COLO668 (cell line): Measurements from ENCODE around the gene CAMK2B.
"Not testable (repeated sequence)": the region's sequence is repeated elsewhere in the genome, so short reads cannot be mapped to it uniquely, and the experiment has no call there.

Experiments
- DNase-seq: peaks from one replicate; lab custom pipeline; 2025; ENCODE audit not compliant: unreplicated experiment; lab: John Stamatoyannopoulos, UW

The CAMK2B gene

DNA sequence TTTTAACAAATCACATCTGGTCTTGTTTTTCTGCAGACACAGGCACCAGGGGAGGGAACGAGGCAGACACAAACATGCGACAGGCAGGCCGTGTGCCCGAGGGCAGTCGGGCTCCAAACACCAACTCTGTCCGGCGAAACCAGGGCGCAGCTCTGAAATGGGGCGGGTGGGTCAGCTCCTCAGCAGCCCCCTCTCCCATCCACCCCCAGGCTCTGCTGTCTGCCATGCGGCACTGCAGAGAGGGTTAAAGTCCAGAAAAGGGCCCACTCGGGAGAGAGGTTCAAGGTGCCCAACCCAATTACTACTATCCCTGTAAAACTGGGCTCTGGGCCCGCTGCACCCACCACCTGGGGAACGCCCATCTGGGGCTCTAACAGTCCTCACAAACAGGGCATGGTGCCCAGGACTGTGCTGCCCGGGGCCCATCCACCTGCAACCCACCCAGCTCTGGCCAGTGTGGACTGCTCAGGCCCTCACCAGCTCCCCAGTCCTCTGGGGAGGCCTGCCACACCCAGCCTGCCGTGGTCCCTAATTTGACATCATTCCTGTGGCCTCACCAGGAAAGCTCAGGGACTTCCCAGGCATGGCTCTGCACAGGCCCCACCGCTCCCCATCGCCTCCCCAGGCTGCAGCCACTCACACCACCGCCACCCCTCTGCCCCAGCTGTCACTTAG lies 105.9 kb downstream of the CAMK2B start:
- DNase-seq = no peak

DNA sequence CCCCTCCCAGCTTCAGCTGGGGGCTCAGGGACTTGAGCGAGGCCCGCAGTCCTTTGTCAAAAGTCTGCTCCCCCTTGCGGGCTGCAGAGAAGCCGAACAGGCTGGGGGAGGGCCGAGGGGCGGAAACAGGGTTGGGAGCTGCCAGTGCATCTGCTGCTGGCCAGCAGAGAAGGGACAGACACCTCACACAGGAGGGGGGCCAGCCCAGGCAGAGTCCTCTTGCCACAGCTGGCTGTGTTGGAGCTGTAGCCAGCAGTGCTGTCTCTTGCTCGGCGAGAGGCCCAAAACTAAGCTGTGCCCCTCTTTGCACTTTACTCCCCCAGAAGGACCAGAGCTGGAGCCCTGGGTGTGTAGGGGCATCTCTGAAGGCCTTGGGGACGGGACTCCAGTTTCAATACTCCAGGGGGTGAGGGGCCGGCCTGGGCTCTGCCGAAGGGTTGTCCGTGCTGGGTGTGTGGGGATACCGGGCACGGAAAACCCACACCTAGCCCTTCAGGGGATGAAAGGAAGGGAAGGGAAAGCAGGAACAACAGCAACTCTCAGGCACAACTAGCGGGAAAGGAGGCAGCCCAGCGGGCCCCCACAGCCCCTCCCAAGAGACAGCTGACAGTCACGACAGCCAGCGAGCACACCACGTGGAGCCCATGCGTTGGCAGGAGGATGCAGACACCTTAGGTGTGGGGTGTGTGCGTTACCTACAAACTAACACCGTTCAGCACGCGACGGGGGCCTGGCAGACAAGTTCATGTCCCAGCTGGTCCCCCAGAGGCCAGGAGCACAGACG lies 106.8 kb downstream of the CAMK2B start:
- DNase-seq = no peak

DNA sequence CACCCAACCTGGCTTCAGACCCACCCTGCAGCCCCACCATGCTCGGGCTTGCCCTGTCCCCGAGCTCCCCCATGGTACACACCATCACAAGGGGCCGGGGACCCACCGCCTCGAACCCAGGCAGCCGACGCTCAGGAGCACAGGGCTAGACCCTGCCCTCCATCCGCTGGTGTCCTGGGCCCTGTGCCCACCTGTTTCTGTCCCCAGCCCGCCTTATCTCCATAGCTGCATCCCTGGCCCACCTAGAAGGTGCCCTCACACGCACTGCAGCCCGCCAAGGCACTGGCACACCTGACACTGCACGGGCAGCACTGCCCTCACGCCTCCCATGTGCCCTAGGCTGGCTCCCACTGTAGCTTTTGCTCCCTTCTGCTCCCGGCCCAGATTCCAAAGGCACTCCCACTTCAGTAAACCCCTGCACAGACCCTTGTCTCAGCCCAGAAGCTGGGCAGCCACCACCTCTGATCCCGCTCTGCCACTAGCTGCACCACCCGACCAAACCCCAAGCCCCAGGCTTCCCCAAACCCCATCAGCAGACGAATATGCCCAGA lies 107.5 kb downstream of the CAMK2B start:
- DNase-seq = no peak

DNA sequence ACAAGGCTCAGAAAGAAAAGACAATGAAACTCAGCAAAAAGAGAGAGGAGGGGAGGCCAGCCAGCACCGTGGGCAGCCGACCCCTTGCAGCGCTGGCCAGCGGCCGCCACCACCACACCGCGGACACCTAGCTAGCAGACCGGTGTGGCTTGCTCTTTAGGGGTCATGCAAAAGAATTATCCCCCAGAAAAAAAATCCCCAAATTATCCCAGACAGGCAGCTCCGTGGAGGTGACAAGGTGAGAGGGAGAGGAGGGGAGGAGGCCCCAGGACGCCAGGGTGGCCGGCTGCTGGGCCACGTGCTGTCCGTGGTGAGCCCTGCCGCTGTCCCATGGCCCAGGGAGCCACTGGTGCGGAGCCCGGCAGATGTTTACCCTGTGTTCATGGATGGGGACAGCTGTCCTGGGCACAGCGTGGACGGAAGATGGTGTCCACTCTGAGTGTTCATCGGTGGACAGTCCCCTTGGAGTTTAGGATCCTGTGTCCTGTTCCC lies 108.1 kb downstream of the CAMK2B start:
- no peak for DNase-seq

DNA sequence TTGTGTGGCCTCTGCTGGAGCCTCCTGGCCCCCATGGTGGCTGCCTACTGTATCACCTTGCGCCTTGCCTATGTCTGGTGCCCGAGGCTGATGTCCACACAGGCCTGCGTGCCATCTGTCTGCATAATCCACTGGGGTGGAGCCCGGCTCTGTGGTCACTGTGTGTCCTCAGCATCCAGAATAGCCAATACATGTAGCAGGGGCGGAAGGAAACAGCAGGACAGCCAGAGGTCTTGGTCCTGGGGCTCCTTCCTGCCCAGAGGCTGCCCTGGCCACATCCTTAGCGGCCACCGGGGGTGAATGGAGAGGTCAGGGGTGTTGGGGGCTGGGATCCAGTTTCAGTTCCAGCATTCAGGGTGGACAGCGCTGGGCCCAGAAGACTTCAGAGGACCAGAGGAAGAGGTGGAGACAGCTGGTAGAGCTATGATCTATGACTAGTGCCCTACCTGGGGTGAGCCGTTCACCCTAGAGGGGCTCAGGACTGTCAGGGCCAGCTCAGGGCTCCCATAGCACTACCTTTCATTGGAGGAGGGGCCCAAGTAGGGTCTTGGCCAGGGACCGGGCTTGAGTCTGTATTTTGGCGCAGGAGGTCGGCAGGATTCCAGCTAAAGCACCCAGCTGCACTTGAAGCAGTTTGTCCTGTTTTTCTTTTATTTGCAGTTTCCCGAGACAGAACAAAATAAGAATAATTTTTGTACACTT lies 108.7 kb downstream of the CAMK2B start:
- no peak for DNase-seq

DNA sequence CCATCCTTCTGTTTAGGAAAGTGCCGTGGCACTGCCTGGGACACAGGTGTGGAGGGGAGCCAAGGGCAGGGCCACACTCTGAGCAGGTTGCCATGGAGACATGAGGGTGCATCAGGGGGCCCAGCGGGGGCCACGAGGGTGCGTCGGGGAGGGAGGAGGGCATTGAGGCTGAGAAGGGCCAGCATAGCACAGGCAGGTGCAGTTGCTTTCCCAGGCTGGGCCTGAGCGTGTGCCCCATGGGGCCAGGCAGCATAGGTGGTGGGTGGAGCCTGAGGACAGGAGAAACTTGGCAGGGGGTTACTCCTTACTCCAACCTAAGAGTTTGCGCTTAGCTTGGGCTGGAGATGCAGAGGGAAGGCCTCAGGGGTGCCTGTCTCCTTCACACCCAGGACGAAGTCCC lies 109.4 kb downstream of the CAMK2B start:
- DNase-seq = peak; percentile 91

DNA sequence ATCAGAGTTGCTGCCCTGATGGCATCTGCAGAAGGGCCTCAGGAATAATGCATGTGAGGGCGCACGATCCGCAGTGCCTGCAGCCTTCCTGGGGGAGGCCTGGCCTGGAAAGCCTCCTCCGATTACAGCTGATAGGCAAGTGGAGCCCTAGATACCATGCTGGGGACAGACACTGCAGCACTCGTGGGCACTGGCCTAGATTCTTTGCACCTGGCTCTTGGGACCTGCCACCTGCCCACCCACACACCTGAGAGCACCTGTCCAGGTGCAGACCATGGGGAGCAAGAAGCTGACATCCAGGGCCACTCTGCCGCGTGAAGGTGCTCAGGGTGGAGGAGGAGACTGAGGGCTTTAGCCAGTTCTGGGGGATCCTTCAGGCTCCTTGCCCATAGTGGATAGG lies 109.9 kb downstream of the CAMK2B start:
- DNase-seq = peak; percentile 95

DNA sequence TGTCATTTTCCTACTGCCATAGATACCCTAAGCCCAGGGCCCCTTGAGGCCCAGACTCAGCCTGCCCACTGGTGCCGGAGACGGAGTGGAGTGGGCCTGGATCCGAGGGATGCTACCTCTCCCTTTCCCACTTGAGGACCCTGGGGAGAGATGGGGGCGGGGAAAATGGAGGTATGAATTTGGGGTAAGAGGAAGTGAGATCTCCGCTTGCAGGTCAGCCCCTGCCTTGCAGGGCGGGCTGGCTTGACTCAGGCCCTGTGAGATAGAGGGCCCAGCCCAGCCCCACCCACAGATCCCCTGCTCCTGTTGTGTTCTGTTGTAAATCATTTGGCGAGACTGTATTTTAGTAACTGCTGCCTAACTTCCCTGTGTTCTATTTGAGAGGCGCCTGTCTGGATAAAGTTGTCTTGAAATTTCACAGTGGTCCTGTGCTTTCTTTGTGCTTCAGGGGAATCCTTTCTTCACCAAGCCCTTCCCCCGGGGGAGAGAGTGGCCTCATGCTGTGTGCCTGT lies 111.5 kb downstream of the CAMK2B start:
- no peak for DNase-seq

DNA sequence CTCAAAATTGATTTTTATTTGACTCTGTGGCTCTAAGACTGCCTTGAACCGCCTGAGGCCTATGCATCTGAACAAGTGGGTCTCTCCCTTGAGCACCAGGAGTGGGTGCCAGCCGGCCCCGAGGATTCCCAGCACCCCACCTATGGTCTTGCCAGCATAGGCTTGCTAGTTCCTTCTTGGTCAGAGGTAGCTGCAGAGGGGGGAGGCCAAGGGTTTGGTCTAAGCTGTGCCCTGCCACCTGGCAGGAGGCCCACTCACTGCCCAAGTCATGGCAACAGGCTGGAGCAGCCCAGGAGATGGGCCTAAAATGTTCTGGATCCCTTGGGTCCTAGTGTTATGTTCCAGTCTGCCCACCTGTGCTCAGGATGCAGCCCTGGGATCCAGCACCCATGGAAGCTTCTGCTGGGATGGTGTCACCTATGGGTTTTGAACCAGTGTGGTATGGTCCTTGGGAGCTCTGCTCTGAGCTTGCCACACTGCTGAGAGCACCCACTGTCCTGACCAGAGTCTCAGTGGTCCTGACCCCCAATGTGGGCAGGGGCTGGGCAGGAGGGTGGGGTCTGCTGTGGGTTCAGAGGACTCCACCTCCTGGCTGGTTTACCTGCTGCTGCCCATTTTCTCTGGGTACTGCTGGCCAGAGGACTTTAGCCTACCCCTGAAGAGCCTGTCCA lies 112.1 kb downstream of the CAMK2B start:
- DNase-seq = no peak

DNA sequence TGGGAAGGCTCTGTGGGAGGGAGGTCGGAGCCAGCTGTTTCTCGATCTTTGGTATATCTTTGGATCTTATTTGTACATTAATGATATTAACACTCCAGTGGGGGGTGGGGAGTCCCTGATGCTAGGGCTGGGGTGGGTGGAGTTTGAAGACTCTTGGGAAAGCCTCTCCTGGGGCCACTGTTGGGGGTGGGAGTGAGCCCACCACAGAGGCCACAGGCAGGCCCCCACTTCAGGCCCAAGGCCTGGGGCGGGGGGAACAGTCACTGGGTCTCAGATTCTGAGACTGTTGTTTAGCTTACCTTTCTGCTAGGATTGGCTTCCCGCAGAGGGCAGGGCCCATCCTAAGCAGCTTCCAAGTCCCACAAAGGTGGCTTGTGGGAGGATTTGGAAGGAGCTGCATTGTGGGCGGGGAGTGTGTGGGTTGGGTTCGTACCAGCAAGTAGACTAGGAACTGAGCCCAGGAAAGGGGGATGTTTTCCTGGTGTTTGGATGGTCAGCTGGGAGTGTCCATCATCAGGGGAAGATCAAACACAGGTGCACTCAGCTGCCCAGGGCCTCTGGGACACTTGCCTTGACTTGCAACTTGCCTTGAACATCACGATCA lies 112.7 kb downstream of the CAMK2B start:
- DNase-seq = no peak

DNA sequence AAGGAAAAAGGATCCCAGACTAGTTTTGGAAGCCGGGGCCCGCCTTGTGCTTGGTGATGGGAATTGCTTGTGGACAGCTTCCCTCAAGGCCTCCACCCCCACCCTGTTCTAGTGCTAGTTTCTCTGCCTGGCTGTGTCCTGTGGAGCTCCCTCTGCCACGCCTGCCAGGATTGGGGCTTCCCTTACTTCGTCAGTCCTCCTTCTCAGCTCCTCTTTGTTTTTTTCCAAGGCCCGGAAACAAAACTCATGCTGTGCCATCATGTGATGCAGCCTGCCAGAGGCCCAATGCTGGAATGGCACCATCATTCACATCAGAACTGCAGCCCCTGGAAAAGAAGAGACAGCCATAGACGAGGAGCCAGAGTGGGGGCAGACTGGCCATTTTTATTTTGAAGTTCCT lies 113.4 kb downstream of the CAMK2B start:
- no peak for DNase-seq

DNA sequence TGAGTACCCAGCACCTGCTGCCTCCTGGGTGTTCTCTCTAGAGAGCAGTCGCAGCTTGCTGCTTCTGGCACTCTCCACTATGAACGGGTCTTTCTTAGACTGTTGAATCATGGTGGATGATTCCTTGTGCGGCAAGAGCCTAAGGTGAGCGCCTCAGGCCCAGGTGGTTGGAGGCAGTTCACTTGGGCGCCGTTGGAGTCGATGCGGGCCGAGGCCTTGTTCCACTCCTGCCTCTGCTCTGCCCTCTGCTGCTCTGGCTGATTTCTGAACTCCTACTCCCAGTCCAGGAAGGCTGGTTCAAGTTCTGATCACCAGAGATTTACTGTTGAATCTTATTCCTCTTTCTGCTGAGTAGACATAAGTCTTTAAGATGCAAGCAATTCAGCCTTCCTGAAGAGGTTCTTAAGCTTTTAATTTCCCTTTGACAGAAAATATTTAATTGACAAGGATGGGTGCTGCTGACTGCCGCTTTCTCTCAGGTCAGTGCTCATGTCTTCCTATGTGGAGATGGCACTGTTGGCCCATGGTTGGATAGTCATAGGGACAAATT lies 114.2 kb downstream of the CAMK2B start:
- no peak for DNase-seq

DNA sequence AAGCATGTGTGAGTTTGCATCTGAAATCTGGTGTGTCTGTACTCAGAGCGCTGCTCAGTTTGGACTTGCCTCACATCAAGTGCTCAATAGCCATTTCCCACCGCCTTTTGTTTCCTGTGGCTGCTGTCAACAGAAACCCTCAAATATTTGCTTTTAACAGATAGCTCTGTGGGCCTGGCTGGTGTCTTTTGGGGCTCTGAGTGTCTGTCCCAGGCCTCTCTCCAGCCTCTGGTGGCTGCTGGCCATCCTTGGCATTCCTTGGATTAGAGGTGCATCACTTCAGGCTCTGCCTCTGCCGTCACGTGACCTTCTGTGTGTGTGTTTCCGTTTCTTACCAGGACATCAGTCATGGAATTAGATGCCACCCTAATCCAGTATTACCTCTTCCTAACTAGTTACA lies 115.3 kb downstream of the CAMK2B start:
- no peak for DNase-seq

DNA sequence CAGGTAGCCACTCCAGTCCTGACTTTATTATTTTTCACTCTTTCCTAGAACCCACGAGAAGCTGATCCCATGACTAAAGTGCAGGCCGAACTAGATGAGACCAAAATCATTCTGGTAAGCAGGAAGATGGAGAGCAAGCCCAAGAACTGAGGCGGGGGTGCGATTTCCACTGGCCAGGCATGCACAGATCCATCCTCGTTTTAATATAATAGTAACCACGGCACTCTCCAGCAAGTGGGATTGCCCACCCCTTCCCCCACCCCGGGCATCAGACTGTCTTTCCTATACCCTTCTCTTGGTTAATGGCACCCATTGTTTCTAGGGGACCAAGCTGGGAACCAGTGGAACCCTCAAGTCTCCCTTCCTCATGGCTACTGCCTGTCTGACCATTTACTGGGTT lies 117.3 kb downstream of the CAMK2B start:
- no peak for DNase-seq

DNA sequence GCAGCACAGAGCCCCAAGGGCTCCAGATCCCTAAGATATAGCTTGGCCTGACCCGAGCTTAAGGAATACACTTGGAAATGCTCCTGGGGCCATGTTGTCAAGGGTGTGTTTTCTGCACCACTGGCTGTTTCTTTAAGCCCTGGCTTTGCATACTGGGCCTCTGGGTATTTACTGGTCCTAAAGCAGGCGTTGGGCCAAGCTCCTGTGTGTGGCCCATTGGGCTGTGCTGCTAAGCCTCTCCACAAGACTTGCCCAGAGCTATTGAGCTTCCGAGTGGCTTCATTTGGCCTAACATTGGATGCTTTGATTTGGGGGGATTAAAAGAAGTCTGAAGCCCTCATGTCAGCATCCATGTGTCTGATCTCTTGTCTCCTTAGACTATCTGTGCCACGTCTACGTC lies 119.4 kb downstream of the CAMK2B start:
- DNase-seq = no peak

DNA sequence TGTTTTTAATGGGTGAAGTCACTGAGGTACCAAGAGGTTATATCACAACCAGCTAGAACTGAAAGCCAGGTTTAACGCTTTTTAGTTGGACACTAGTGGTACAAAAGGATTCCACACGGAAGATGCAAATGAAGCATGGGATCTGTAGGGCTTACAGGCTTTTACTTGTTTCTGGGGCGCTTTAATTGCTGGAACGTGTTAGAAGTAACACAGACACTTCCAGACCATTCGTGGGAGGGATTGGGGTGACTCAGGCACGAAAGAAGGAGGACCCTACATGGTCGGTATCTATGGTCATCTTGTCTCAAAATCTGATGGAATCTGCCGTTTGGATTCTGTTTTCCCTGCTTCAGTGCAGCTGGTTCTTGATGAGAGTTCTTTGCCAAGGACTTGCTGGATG lies 123.6 kb downstream of the CAMK2B start:
- DNase-seq = no peak

DNA sequence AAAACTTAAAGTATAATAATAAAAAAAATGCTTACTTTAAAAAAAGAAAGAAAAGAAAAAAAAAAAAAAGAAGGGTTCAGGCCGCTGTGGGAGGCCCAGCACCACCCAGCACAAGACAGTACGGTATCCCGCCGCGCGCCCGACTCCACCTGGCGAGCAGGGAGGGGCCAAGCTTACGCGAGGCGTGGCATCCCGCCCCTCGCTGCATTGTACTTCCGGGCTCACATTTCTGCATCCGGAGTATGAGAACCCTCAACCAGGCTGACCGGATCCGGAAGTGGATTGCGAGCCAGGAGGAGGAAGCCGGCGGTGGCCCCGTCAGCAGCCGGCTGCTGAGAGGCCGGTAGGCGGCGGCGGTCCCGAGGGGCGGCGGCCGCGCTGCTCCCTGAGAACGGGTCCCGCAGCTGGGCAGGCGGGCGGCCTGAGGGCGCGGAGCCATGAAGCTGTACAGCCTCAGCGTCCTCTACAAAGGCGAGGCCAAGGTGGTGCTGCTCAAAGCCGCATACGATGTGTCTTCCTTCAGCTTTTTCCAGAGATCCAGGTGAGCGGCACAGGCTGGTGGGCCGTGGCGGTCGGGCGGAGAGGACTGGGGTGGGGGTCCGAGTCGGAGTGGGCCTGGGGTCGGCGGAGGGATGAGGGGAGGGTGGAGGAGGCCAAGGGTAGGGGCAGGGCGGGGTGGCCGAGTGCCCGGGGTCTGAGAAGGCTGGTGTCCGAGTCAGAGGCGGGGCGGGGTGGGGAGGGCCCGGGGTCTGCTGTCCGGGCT lies 124.5 kb downstream of the CAMK2B start, which contains the start of gene YKT6:
TSS of gene YKT6 (plus strand) at position 280 of the 763 bp plus-strand sequence. CDS start at position 438, 158 bp downstream.
- peak; percentile 99 for DNase-seq

DNA sequence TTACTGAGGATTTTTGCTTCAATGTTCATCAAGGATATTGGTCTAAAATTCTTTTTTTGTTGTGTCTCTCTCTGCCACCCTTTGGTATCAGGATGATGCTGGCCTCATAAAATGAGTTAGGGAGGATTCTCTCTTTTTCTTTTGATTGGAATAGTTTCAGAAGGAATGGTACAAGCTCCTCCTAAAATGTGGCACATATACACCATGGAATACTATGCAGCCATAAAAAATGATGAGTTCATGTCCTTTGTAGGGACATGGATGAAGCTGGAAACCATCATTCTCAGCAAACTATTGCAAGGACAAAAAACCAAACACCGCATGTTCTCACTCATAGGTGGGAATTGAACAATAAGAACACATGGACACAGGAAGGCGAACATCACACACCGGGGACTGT lies 125.2 kb downstream of the CAMK2B start:
- DNase-seq = not testable (repeated sequence)

DNA sequence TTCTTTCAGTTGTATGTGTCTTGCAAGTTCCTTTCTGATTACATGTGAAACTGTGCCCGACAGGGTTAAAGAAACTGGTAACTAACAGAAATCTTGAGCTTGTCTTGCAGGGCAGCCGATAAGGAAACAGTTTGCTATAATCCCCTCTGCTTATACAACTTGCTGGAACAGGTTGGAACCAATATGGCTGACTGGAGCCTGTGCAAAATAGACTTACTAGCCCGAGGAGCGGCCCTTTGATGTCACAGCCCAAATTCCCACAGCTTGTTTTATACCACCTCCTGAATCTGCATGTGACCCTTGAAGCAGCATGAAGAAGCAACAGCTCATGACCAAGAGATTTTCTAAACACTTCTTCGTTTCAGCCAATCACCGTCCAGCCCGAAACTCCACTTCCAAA lies 127.9 kb downstream of the CAMK2B start:
- no peak for DNase-seq
